NCI-H146 treated with DMSO at 0.1 percent for 48 hours (cell line): ENCODE measurements around the gene ABHD5.

Experiments used
- DNase-seq: peaks from one replicate; lab custom pipeline; 2025; ENCODE audit not compliant: unreplicated experiment; lab: John Stamatoyannopoulos, UW

ABHD5 gene

DNA sequence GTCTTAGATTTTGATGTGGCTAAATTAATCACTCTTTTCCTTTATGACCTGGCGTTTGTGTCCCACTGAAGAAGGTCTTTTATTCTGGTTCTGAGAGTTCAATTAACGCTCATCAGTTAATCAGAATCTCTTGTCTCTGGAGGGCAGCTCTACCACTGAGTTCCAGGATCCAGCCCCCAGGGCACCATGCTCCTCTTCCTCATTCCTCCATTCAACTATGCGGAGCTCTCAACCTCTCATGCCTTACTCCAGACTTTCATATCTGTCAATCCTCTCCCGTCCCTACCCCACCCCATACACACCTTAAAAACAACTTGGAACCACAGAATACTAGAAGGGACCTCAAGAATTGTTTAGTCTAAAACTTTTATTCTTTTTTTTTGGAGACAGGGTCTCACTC is 4.8 kb upstream of the ABHD5 start:
- DNase-seq = no peak

DNA sequence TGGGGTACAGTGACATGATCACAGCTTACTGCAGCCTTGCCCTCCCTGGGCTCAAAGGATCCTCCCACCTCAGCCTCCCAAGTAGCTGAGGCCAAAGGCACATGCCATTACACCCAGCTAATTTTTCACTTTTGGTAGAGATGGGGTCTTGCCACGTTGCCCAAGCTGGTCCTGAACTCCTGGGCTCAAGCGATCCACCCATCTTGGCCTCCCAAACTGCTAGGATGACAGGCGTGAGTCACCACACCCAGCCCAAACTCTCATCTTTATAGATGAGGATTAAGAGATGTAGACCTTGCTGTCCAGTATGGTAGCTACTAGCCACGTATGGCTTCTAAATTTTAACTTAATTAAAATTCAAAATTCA is 4.4 kb upstream of the ABHD5 start:
- DNase-seq = no peak

DNA sequence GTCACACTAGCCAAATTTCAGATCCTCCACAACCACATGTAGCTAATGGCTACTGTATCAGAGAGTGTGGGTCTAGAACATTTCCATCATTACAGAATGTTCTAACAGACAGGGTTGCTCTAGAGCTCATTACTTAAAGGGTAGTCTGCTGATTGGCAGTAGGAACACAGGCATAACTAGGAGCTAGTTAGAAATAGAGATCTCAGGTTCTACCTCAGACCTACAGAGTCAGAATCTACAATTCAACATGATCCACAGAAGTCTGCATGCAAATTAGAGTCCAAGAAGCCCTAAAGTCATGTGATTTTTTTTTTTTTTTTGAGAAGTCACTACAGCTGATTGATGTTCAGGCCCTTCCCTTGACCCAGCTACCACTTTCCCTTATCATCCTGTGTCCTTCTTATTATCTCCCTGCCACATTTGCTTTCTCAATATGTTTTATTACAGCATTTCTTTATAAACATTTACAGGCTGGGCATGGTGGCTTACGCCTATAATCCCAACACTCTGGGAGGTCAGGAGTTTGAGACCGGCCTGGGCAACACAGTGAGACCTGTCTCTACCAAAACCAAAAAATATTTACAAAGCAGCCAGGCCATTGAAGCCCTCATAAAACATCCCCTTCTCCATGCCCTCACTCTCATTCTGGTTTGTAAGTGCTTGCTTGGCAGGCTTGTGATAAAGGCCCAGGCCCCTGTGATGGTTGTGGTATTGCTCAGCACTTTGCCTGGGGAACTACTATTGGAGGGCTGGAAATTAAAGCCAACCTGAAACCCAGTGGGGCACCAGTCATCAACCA is 3.8 kb upstream of the ABHD5 start:
- no peak for DNase-seq

DNA sequence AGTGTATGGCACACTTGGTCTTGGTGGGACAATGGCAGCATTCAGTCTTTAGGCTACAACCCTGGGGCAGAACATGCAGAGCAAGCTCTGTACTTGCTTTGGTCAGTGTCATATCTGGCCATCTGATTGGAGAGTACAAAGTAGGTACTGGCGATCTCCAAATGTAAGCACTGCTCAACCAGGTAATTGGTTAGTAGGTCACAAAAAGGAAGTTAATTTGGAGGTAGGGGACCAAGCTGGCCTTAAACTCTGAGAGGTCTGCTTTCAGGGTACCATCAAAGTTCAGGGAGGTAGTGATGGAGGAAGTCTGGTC is 3.3 kb upstream of the ABHD5 start:
- DNase-seq = no peak

DNA sequence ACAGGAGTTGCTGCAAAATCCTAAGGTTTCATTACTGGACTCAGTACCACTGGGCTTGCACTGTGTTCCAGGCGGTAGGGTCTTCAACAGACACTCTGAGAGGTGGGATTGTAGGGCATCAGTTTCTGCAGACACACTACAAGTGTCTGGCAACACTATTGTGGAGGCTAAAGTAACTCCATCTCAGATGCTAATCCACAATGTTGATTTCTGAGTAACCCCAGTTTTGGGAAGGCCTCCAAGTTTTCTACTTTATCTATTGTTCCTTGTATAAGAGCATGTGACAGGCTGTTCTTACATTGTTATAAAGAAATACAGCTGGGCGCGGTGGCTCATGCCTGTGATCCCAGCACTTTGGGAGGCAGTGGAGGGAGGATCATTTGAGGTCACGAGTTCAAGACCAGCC is 2.5 kb upstream of the ABHD5 start:
- DNase-seq = no peak

DNA sequence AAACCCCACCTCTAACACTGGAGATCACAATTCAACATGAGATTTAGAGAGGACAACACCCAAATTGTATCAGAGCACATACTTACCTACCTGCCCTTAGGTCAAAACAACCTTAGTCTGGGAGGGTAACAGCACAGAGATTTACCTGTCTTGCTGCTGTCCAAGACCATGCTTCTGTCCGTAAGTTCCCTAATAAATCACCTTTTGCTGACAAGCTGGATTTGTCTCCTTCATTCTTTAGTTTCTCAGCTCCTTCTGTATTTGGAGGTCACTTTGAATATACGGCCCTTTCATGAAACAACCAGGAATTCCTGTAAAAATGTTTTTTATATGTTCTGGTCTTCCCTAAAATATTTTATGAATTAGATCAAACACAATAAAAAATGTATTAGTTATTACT is 1.6 kb upstream of the ABHD5 start:
- no peak for DNase-seq

DNA sequence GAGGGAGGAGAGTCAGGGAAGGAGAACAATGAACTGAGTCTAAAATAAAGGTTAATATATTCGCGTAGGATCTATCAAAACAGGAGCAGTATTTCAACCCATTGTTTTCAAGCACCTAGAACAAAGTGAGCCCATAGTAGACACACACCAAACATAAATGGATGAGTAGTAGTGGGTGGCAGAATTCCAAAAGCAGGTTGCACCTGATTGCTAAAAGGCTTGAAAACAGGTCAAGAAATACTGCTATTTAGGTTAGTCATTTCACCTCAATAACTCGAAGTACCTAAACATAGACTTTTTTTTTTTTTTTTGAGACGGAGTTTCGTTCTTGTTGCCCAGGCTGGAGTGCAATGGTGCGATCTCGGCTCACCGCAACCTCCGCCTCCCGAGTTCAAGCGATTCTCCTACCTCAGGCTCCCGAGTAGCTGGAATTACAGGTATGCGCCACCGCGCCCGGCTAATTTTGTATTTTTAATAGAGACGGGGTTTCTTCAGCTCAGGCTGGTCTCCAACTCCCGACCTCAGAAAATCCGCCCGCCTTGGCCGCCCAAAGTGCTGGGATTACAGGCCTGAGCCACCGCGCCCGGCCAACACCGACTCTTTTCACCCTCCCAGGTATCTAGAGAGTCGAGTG is 855 bp upstream of the ABHD5 start:
- no peak for DNase-seq

GRCh38 chr3:43691120-43691995 is 620 bp downstream of the ABHD5 start:
- peak; percentile 40 for DNase-seq

DNA sequence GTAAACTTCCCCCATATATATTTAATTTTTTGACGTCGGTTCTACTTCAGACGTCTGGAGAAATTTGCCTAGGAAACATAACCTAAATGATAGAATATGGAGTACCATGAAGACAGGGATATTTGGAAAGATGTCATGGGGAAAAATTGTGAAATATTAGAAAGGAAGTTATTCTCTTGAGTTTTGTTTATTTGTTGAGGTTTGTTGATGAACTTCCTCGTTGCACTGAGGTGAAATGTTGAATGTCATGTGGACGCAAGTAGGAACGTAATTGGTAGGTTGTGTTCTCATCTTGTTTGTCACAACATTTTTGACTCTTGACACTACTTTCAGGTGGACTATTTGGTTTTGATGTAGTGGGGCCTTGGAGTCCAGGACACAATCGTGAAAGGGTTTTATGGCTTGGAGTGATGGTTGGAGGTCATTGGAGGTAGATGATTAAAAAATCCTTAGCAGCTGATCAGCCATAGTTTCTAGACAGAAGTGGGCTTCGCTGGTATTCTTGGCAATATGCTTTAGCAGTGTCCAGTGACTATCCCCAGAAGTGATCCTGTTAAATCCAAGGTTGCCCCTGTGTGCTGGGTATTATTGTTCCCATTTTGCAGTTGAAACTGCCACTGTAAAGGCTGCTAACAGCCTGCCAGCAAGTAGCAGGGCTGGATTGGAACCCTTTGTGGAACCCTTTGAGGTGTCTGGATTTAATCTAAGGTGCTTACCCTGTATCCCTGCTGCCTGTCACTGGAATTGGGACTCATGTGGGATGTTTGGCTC is 1.5 kb downstream of the ABHD5 start:
- no peak for DNase-seq

GRCh38 chr3:43692971-43693370 is 2.2 kb downstream of the ABHD5 start:
- DNase-seq = no peak

- DNase-seq = no peak
Observed at GRCh38 chr3:43693594-43693993, 2.9 kb downstream of the ABHD5 start.

DNA sequence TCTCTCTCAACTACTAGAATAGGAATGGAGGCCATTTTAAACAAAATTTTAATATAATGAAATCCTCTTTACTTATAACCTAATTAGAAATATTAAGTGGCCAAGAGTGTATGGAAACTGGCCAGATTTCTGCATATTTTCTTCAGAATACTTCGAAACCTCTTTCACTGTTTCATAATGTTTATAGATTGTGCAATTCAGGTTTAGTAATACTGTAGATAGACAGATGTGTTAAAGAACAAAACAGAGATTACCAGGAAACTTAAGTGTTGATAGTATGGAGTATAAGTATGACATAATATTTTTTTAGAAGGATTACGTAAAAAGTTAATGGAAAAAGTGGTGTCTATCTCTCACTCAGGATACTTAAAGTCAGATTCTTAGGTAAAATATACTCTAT is 4.7 kb downstream of the ABHD5 start:
- no peak for DNase-seq

- no peak for DNase-seq
Observed at GRCh38 chr3:43695863-43696262, 5.1 kb downstream of the ABHD5 start.

DNA sequence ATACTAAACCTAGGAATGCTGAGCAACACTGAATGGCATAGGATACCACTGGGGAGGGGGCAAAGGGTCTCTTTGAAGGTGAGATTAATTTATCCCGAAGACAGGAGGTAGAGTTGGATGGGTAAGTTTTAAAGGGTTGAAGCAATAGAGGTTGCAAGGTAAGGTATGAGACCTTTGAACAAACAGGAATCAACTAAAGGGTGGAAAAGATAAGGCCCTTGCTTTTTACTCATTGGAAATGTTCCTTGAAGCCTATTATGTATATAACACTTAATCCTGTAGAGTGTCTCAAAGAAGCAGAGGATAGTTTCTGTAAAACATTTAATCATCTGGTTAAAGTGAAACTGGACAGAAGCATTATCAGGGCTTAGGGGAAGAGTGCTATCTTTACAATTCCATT is 5.7 kb downstream of the ABHD5 start:
- no peak for DNase-seq

DNA sequence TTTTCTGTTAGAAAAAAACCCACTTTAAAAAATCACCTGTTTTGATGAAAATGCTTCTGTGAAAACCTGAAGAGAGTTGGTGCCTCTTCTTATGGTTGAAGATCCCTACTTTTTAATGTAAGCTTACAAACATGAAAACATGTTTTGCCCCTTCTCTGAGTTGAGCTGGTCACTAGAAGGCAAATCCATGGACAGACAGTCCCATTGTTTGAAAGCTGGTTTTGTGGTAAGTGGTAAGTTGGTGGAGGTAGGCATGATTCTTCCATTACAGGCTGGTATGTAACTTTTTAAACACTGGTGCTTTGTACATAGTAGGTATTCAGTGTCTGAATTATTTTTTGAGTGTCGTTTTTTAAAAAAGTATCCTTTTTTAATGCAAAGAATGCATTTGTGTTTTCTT is 6.1 kb downstream of the ABHD5 start:
- DNase-seq = no peak

DNA sequence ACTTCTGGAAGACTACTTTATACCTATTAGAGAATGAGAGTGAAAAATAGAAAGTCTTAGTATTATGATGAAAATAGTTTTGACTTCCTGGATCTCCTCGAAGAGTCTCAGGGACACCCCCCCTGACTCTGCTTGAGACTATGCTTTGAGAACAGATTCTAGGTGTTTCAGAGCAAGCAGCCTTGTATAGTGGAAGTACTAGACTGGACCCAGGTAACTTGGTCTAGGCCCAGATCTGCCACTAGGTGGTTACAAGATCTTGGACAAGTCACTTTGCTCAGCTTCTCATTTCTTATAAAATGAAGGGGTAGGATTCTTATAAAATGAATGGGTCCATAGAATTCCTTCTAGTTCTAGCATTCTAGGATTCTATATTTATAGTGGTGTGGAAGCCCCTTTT is 9.1 kb downstream of the ABHD5 start:
- no peak for DNase-seq

- DNase-seq = no peak
Observed at GRCh38 chr3:43704697-43705096, 14.0 kb downstream of the ABHD5 start.

DNA sequence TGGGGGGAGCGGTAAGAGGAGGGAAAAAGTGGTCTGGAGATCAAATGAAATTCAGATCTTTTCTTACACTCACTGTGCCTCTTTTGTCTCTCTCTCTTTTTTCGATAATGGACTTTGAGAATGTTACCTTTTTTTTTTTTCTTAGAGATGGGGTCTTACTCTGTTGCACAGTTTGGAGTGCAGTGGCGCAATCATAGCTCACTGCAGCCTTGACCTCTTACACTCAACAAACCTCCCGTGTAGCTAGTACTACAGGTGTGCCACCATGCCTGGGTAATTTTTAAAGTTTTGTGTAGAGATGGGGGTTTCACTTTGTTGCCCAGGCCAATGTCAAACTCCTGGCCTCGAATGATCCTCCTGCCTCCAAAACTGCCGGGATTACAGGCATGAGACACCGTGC is 15.6 kb downstream of the ABHD5 start:
- no peak for DNase-seq

- no peak for DNase-seq
Observed at GRCh38 chr3:43707266-43707665, 16.5 kb downstream of the ABHD5 start.

GRCh38 chr3:43707998-43708397 is 17.3 kb downstream of the ABHD5 start:
- DNase-seq = no peak

DNA sequence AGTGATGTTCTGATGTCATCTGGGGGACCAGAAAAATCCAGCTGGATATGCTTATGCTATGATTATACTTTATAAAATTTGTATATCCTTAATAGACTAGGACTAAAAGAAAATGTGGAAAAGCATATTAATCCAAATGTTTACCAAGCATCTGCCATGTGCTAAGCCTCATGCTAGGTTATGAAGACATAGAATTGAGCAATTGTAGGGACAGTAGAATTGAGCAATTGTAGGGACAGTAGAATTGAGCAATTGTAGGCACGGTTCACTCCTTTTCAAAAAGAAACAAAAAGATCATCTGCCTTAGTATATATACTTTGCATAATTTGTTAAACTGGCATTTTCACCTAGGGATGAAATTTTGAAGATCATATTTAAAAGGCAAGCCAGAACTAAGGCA is 18.3 kb downstream of the ABHD5 start:
- DNase-seq = no peak
